Fibroblast of lung (primary cell): ENCODE measurements around the gene IMPACT.

Source experiments
- CTCF ChIP-seq, 2 donors: IDR thresholded peaks in 1 of 2; conservative IDR thresholded peaks in 1 of 2; 1 replicate in 1 of 2; 2 replicates in 1 of 2; pipeline ENCODE4 v1.5.1; 2011 to 2012; ENCODE audit warnings: low read length in 2 of 2, control low read depth in 1 of 2, inconsistent platforms in 1 of 2, low read depth in 1 of 2, mild to moderate bottlenecking in 1 of 2
- EZH2 ChIP-seq: IDR thresholded peaks from 2 replicates; pipeline ENCODE4 v1.5.1; 2012; ENCODE audit warnings: low read length, control low read depth, mild to moderate bottlenecking; ENCODE audit errors: missing control alignments

GRCh38 chr18:24380163-24380747, 46.2 kb upstream of the IMPACT start:
- no peak for TF ChIP-seq CTCF (conservative IDR thresholded peaks at IDR 0.05 in 1 of 2, IDR thresholded peaks at IDR 0.05 in 1 of 2; ENCODE audit: low read depth in 1 of 2, low read length in 2 of 2)
- no peak for TF ChIP-seq EZH2
